ENCODE results near the gene DGKB.

GRCh38 chr7:14871880-14872279, 30.7 kb downstream of the DGKB start:
- TF ChIP-seq CTCF (conservative IDR thresholded peaks at IDR 0.05 in 1 of 2, IDR thresholded peaks at IDR 0.05 in 1 of 2; ENCODE audit: low read depth in 1 of 2, low read length in 2 of 2) = no peak
- no peak for TF ChIP-seq EZH2 (IDR thresholded peaks at IDR 0.05; ENCODE audit: low read length, missing control alignments)
